Hippocampal formation (tissue), 2 donors: ENCODE measurements around the gene TH.
"Not testable (repeated sequence)": the region's sequence is repeated elsewhere in the genome, so short reads cannot be mapped to it uniquely, and the experiment has no call there.

Source experiments
- DNase-seq, 2 donors: peaks; one replicate each; lab custom pipeline; 2025; lab: John Stamatoyannopoulos, UW

TH gene

DNA sequence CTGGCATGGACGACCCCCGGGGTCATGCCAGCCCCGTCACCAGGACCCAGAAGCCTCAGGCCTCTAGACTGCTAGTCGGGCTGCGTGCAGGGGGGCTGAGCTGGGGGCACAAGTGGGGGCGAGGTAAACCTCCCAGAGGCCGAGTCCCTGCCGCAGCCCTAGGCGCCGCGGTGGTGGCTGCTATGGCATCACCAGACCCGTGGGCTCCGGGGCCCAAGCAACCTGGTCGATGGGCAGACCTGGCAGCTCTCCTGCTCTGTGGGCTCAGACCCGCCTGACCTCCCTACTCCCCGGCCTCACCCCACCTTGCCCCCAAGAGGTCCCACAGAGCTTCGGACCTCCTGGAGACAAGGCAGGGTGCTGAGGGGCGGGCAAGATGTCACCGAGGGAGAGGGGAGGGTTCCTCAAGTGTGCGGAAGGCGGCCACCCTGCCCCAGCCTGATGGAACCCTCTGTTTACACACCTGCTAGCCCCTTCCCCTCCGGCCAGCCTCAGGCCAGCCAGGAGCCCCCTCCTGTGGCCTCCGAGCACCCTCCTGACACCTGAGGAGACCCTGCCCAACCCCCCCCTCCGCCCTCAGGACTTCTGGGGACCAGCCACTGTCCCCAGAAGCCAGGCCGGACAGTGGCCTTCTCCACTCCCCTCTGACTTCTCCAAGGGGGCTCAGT, 41.8 kb downstream of the TH start:
- DNase-seq, result no peak

DNA sequence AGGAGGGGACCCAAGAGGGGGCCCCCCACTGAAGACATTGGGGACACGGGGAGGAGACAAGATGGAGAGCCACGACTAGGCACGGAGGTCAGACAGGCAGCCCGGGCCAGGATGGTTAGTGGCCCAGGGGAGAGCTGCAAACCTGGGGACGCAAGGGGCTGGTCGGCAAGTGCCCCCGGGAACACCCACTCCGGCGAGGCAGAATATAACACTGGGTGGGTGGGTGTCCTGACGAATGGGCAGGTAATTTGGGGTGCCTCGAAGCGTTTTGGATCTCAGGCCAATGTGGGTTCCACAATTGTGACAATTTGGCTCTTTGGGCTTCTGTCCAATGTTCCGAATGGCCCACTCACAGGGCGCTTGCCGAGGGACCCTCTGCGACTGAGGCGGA, 42.3 kb downstream of the TH start:
- DNase-seq, result no peak

DNA sequence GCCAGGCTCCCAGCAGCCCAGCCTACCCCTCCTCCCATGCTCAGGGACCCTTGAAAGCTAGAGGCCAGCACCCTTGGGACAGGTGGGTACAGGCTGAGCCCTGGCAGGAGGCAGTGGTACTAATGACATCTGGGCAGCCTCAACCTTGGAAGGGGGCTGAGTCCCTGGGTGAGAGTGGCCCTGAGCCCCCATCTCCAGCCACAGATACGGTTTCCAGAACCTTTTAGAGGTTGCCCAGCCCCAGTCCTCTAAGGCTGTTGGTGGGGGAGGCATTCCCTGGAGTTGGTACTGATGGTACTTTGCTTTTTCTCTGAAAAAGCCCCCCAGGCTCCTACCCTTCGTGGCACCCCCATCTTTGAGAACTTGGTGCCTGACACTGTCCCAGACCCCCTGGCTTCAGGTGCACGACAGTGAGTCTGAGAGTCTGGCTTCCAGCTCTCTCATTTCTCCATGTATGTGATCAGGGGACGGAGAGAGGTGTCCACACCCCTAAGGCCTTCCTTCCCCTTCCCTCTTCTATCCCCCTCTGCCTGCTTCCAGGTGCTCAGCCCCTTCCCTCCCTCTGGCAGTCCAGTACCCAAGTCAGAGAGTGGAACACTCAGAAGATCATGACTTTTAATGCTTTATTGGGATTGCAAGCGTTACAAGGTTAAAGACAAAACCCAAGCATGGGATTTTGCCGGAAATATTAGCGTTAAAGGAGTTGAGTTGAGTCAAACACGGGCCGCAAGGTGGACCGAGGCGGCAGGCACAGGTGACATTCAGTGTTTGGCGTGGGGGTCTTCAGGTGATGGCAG, 42.9 kb downstream of the TH start:
- DNase-seq, result no peak

DNA sequence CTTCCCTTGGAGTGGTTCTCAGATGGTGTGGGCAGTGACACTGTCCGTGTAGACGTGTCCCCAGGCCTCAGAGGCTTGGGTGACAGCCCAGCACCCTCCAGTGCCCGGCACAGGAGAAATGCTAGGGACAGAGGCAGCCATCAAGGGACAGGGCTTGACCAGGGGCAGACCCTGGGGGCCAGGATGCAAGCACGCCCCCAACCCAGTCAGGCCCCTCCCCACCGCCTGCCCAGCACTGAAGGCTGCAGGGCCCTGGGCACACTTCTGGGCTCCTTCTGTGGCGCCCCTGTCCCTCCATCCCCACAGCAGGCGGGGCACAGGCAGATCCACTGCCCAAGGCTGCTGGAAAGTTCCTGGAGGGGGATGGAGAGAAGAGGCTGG, 43.5 kb downstream of the TH start:
- DNase-seq, result no peak

DNA sequence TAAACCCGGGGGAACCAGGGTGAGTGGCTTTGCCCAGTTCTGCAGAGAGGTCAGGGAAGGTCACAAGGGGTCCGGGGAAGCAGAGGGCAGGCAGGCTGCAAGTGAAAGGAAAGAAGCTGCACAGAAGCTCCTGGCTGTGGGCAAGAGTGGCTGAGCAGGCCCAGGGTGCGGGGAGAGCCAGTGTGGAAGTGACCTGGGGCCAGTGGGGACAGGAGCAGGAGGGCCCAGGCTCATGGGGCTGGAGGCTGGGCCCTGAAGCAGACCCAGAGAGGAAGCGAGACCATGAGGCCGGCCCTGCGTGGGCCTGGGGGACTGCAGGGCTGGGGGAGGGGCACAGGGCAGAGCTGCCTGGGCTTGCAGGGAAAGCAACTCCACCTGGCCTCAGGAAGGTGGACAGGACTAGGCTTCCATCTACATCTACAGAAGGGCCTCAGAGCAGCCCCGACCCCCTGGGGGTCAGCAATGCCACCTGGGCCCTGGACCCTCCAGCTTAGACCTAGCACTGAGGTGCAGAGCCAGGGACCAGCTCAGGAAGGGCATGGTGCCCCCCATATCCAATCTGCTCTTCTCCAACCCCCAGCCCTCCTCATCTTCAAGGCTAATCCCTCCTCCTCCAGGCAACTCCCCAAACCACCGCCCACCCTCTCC, 44.0 kb downstream of the TH start:
- DNase-seq, result no peak

DNA sequence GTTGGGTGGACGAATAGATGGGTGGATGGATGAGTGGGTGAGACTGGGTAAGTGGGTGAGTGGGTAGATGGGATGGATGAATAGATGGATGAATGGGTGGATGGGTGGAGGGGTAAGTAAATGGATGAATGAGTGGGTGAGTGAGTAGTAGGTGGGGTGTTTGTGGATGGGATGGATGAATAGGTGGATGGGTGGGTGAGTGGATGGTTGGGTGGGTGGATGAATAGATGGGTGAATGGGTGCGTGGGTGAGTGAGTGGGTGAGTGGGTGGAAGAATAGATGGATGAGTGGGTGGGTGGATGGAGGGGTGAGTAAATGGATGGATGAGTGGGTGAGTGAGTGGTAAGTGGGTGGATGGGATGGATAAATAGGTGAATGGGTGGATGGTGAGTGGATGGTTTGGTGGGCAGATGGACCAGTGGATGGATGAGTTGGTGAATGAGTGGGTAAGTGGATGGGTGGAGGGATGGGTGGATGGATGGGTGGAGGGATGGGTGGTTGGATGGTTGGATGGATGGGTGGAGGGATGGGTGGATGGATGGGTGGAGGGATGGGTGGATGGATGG, 45.0 kb downstream of the TH start:
- no peak for DNase-seq

DNA sequence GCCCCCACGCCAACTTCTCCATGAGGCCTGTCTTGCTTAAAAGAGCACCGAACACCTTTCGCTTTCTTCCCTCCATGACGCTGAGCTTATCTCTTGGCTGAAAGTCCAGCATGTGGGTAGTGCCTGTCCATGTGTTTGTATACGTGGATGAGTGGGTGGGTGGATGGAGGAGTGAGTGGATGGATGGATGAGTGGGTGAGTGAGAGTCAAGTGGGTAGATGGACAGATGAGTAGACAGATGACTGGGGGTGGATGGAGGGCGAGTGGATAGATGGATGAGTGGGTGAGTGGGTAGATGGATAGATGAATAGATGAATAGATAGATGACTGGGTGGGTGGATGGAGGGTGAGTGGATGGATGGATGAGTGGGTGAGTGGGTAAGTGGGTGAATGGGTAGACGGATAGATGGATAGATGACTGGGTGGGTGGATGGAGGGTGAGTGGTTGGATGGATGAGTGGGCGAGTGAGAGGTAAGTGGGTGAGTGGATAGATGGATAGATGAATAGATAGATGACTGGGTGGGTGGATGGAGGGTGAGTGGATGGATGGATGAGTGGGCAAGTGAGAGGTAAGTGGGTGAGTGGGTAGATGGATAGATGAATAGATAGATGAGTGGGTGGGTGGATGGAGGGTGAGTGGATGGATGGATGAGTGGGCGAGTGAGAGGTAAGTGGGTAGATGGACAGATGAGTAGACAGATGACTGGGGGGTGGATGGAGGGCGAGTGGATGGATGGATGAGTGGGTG, 46.7 kb downstream of the TH start:
- not testable (repeated sequence) for DNase-seq

DNA sequence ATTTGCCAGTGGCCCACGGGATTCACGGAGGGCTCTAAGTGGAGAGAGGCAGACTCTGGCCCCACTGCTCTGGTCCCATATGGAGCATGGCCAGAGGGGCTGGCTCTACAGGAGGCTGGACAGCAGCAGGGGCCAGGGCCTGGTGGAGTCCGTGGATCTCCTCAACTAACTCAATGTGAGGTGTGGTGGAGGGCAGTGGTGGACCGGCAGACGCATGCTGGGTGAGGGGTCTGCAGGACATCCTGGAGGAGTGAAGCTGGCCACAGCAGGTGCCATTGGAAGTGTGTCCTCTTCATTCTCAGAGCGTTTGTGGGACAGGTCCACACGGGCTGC, 48.0 kb downstream of the TH start:
- DNase-seq, result no peak

DNA sequence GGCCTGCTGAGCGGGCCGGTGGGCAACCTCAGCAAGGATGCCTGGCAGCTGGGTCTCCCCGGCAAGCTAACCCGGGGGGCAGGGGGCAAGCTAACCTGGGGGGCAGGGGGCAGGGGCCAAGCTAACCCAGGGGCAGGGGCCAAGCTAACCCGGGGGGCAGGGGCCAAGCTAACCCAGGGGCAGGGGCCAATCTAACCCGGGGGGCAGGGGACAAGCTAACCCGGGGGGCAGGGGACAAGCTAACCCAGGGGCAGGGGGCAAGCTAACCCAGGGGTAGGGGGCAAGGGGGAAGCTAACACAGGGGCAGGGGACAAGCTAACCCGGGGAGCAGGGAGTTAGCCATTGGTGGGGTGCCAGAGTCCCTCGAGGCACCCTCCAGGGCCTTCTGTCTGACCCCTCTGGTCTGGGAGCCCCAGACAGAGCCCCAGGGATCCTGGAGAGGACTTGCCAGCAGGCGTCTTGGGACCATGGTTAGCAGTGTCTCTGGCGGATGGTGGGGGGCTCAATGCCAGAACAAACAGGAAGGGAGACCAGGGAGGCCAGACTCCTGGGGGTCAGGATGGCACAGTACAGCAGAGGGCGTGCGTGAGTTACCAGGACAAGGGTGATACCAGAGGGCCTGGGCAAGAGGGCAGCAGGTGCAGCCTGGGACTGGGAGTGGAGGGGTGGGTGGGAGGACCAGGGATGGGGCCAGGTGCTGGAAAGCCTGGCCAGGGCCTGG, 48.5 kb downstream of the TH start:
- DNase-seq, result no peak

DNA sequence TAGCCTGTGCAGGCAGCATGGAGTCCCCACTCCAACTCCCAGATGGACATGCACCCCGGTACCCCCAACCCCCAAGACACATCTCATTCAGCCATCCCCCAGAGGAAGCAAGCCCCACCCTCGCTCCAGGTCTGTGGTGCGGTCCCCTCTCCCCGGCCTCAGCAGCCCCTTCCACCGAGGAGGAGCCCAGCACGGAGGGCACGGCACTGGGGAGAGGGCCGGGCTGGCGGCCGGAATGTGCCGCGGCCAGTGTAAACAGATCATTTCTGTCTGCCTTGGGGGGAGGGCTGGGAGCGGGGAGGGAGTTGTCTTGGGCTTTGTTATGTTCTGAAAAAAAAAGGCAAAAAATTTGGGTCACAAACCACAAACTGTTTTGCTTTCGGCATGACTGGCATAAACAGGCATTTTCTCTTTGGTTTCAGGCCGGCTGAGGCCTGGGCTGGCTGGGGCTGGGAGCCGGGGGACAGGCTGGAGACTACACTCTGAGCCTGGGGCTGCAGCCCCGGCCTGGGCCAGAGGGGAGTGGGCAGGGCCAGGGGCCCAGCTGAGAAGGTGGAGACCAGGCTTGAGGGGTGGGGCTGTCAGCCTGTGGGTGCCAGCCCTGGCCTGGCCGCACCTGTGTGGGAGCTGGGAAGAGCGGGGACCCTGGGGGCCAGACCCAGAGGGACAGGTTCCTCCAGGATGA, 49.3 kb downstream of the TH start:
- no peak for DNase-seq

DNA sequence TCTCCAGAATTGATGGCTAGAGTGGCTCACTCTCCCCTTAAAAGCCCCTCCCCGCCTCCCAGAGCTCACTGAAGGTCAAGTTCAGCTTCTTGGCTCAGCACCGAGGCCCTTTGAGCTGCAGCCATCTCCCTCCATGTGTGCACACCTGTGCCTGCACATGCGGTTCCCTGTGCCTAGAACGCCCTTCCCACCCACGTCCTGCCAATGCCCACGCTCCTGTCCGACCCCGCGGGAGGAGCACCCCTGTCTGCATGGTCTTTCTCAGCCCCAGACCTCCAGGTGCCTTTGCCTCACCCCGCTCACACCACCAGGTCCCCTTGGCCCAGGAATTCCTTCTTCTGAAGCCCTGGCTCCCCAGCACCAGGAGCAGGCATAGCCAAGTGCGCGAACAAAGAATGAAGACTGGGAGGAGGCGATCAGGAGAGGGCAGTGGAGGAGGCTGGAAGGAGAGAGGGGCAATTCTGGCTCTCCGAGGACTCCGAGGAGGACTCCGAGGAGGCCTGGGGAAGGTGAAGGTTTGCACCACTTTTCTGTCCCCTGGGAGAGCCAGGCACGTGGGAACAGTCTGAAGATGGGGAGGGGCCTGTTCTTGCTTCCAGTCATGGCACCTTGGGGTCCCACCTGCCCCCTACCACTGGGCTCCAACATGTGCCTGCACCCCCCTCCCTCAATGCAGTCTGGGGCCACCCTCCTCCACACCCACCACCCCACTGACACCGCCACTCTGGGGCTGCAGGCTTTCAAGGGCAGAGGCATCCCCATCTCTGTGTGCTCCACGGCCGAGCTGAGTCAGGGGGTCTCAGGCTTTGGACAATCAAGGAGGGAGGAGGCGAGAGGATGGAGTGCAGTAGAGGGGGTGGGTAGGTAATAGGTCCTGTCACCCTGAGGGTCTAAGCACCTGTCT, 50.1 kb downstream of the TH start:
- no peak for DNase-seq

DNA sequence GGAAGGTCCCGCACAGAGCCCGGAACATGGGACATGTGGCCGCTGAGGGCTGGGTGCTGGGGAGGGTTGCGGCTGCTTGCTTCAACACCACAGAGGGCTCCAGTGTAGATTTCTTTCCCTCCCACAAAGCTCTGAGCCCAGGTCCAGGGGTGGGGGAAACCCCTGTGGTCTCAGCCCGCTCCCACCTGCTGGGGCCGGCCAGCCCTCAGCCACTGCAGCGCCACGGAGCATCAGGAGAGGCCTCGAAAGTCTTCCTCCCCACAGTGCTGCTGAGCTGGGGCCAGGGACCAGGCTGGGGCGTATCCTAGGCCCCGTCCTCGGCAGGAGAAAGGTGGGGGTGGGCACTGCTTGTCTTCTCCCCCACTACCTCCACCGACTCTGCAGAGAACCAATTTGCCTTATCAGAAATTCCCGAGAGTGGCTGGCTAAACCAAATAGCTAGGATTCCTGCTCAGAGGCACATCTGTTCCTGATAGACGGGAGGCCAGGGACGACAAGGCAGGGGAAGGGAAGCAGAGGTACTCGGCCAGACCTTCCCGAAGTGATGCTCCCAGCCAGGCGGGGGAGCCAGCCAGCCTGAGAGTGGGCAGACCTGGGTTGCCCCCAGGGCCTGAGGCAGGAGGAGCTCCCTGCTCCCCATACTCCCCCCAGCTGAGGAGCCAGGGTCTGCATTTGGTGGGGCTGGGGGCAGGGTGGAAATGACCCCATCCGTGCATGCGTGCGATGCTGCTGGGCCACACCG, 51.1 kb downstream of the TH start:
- DNase-seq, result no peak

DNA sequence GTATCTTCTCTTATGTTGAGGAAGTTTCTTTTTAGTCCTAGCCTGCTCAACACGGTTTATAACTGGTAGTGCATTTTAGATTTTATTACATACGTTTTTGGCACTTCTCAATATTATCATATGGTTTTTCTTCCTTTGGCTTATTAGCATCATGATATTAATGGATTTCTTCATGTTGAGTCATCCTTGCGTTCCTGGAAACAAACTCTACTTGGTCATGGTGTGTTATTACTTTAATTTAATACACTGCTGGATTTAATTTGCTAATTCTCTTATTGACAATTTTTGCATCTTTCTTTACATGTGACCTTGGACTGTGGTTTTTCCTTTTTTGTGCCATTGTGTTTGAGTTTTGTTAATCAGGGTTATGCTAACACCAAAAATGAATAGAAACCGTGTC, 52.9 kb downstream of the TH start:
- no peak for DNase-seq

DNA sequence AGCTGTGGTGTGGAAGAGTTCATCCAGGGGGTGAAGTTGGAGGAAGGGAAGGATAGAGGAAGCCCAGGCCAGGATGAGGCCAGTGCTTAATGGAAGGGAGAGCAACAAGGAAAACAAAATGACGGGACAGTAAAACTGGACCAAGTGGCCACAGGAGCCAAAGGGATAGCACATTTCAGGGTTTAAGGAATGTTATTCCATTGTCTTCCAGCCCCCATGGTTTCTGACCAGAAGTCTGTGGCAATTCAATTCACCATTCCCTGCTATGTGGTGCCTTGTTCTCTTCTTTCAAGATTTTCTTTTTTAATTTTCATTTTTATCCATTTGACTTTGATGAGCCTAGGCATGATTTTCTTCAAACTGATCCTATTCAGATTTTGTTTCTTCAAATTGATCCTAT, 54.9 kb downstream of the TH start:
- DNase-seq, result no peak

DNA sequence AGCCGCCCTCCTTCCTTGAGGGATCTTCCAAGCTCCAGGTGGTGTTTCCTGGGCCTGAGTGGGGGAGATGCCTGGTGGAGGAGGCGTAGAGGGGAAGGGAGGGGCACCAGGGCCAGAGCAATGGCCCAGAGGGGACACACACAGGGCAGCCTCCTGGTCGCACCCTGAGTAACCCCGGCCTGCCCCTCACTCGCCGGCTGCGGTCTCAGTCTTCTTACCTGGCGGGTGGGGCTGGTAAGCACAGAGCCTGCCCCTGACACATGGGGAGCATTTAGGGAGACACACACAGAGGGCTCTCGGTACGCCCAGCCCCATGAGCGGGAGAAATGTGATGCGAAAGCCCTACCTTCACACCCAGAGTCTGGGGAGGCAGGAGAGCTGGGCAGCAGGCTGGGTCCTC, 56.3 kb downstream of the TH start:
- DNase-seq, result no peak

DNA sequence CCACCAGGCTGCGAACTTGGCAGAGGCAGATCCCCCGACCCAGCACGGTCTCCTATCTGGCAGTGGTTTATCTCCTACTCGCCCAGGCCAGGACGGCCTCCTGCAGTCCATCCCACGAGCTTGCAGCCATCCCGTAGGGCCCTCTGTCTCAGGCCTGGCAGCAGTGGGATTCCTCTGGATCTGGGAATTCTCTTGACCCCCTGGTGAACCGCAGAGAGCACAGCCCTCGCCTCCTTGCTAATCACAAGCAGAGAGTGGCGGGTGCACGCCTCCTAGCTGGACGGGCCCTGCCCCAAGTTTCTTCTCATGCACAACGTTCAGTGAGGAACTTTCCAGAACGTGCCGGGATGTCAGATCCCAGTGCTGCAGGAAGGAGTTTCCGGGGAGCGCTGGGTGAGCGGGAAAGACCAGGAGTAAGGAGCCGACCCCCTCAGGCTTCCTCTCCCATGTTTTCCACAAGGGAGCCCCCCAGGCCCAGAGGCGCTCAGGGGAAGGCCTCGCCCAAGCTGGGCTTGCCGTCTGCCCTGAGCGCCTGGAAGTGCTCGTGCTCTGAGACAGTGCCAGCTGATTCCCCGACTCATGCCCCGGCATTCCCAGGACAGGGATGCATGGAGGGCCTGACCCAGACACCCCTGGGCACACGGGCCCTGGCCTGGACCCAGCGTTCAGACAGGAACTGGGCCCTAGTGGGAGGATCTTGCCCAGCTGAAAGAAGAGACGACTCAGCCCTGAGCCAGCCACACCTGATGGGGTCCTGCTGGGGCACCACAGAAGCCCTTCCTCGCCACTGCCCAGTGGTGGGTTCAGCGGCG, 57.0 kb downstream of the TH start:
- DNase-seq, result no peak
